AG09319 (cell line): ENCODE results near the gene DHRS7.

ENCODE experiments used
- DNase-seq: peaks from one replicate; pipeline ENCODE4 v3.0.0-alpha.2; 2010; ENCODE audit warnings: low read depth; ENCODE audit errors: extremely low read depth
- CTCF ChIP-seq: IDR thresholded peaks from 2 replicates; pipeline ENCODE4 v1.5.1; 2011; ENCODE audit warnings: low read depth, mild to moderate bottlenecking, inconsistent platforms, low read length, moderate library complexity

DHRS7 gene

GRCh38 chr14:60206837-60207533, 41.8 kb upstream of the DHRS7 start:
- DNase-seq: no peak
- no peak for TF ChIP-seq CTCF

- no peak for DNase-seq
Measured at GRCh38 chr14:60206249-60206670, 41.1 kb upstream of the DHRS7 start.

GRCh38 chr14:60204843-60205774, 39.9 kb upstream of the DHRS7 start:
- DNase-seq: no peak
- TF ChIP-seq CTCF: no peak

More at GRCh38 chr14:60206249-60206670, 41.1 kb upstream of the DHRS7 start:
- TF ChIP-seq CTCF: no peak

- no peak for DNase-seq
- TF ChIP-seq CTCF: no peak
Measured at GRCh38 chr14:60204104-60204842, 39.1 kb upstream of the DHRS7 start.

GRCh38 chr14:60199321-60199720, 34.1 kb upstream of the DHRS7 start:
- no peak for TF ChIP-seq CTCF
- no peak for DNase-seq

- DNase-seq: no peak
- TF ChIP-seq CTCF: no peak
Measured at GRCh38 chr14:60197629-60198303, 32.6 kb upstream of the DHRS7 start.
